OCI-LY1 (cell line): ENCODE data around the gene FCRL3.

Experiments used
- H2AFZ ChIP-seq: fragments of 200-600 bp; sonication (generic), shearing (Covaris generic); 2 replicates; pipeline ENCODE4 v1.6.0; 2014; ENCODE audit warnings: antibody characterized with exemption, mild to moderate bottlenecking, low read length
- H3F3A ChIP-seq: fragments of 200-600 bp; sonication (generic), shearing (Covaris generic); 2 replicates; pipeline ENCODE4 v1.6.0; 2014; ENCODE audit warnings: mild to moderate bottlenecking, antibody characterized with exemption, low read length, moderate library complexity; ENCODE audit not compliant: insufficient read depth
- H3K27ac ChIP-seq: fragments of 200-600 bp; sonication (generic); 2 replicates; pipeline ENCODE4 v1.5.1; 2014; ENCODE audit warnings: low read length, mixed run types, mild to moderate bottlenecking, low read depth; ENCODE audit not compliant: poor library complexity, severe bottlenecking
- H3K27me3 ChIP-seq: fragments of 200-600 bp; sonication (generic); 2 replicates; pipeline ENCODE4 v1.6.0; 2014; ENCODE audit warnings: antibody characterized with exemption, mild to moderate bottlenecking, low read length, moderate library complexity; ENCODE audit not compliant: insufficient read depth
- H3K36me3 ChIP-seq: fragments of 200-600 bp; sonication (generic); 2 replicates; pipeline ENCODE4 v1.6.1; 2014; ENCODE audit warnings: mild to moderate bottlenecking, antibody characterized with exemption, low read length, moderate library complexity, mixed read lengths; ENCODE audit not compliant: insufficient read depth
- H3K4me1 ChIP-seq: fragments of 200-600 bp; sonication (generic); 2 replicates; pipeline ENCODE4 v1.5.1; 2014; ENCODE audit warnings: mild to moderate bottlenecking, low read length, moderate library complexity; ENCODE audit not compliant: insufficient read depth, severe bottlenecking
- H3K4me2 ChIP-seq: fragments of 200-600 bp; sonication (generic), shearing (Covaris generic); 2 replicates; pipeline ENCODE4 v1.6.1; 2014; ENCODE audit warnings: low read length
- H3K4me3 ChIP-seq: fragments of 200-600 bp; sonication (generic); 2 replicates; pipeline ENCODE4 v1.5.1; 2014; ENCODE audit warnings: low read length, low read depth, mild to moderate bottlenecking, mixed read lengths; ENCODE audit not compliant: poor library complexity, severe bottlenecking
- H3K79me2 ChIP-seq: fragments of 200-600 bp; shearing (Covaris generic); 2 replicates; pipeline ENCODE4 v1.6.1; 2016; ENCODE audit warnings: mixed run types, low read length, mixed read lengths; ENCODE audit not compliant: insufficient read depth
- H3K9ac ChIP-seq: fragments of 200-600 bp; sonication (generic), shearing (Covaris generic); 2 replicates; pipeline ENCODE4 v1.6.1; 2014; ENCODE audit warnings: mild to moderate bottlenecking, low read length, mixed read lengths
- H3K9me2 ChIP-seq: fragments of 200-600 bp; sonication (generic), shearing (Covaris generic); 2 replicates; pipeline ENCODE4 v1.6.1; 2014; ENCODE audit warnings: low read depth, mild to moderate bottlenecking, low read length, mixed read lengths
- H3K9me3 ChIP-seq: fragments of 200-600 bp; shearing (Covaris generic); 2 replicates; pipeline ENCODE4 v1.6.1; 2014; ENCODE audit warnings: low read length, mixed read lengths
- H4K20me1 ChIP-seq: fragments of 200-600 bp; sonication (generic), shearing (Covaris generic); 2 replicates; pipeline ENCODE4 v1.6.0; 2016; ENCODE audit warnings: mild to moderate bottlenecking, low read length; ENCODE audit not compliant: insufficient read depth
- EZH2 ChIP-seq: fragments of 200-600 bp; sonication (generic), shearing (Covaris generic); IDR thresholded peaks from 2 replicates; pipeline ENCODE4 v1.8.0; 2017; ENCODE audit warnings: borderline replicate concordance, mixed run types, mild to moderate bottlenecking, antibody characterized with exemption, low read length, moderate library complexity, mixed read lengths
- TF ChIP-seq, protein P1 (sequence below): fragments of 200-600 bp; sonication (generic), shearing (Covaris generic); IDR thresholded peaks from 2 replicates; pipeline ENCODE4 v1.5.1; 2017; ENCODE audit warnings: mild to moderate bottlenecking, antibody characterized with exemption, low read length, moderate library complexity, mixed read lengths

Gene FCRL3

DNA sequence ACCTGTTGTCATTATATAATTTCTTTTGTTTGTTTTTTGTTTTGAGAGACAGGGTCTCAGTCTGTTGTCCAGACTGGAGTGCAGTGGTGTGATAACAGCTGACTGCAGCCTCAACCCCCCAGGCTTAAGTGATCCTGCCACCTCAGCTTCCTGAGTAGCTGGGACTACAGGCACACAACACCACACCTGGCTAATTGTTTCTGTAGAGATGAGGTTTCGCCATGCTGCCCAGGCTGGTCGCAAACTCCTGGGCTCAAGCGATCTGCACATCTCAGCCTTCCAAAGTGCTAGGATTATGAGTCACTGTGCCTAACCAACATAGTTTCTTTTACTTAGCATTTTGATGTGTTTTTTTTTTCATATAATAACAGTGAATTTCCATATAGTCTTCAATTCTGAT lies 52.3 kb downstream of the FCRL3 start:
- TF ChIP-seq EZH2 = no peak
- TF ChIP-seq, protein P1, sequence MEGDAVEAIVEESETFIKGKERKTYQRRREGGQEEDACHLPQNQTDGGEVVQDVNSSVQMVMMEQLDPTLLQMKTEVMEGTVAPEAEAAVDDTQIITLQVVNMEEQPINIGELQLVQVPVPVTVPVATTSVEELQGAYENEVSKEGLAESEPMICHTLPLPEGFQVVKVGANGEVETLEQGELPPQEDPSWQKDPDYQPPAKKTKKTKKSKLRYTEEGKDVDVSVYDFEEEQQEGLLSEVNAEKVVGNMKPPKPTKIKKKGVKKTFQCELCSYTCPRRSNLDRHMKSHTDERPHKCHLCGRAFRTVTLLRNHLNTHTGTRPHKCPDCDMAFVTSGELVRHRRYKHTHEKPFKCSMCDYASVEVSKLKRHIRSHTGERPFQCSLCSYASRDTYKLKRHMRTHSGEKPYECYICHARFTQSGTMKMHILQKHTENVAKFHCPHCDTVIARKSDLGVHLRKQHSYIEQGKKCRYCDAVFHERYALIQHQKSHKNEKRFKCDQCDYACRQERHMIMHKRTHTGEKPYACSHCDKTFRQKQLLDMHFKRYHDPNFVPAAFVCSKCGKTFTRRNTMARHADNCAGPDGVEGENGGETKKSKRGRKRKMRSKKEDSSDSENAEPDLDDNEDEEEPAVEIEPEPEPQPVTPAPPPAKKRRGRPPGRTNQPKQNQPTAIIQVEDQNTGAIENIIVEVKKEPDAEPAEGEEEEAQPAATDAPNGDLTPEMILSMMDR = no peak
- Histone ChIP-seq H3K27me3 (no peaks in the 10 kb centered on the region), H4K20me1 (no peaks in the 10 kb centered on the region)

DNA sequence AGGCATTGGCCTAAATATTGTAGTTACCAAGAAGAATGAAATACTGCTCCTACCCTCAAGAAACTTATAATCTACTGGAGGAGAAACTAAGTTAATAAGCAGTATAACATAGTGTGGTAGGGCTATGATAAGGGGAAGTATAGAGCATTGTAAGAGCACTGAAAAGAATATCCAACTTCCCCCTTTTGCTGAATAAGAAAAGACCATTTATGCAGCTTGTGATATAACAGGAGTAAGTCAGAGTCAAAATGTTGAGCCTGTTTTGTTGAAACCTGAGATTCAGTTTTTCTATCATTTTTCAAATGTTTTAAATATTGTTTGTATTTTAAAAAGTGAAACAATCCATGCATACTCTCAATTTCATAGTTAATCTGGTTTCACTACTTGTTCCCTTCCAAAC lies 54.4 kb downstream of the FCRL3 start:
- no peaks in the 10 kb centered on the region for H4K20me1 ChIP-seq
- no peak overlapping the region for H3K4me3 ChIP-seq
- H3K4me2 ChIP-seq = peak overlapping the region; percentile 38
- peak overlapping the region; percentile 37 for H3K9ac ChIP-seq
- no peaks in the 10 kb centered on the region for H3K9me2 ChIP-seq
- H3K9me3 ChIP-seq = no peaks in the 10 kb centered on the region
- peak overlapping the region; percentile 68 for H3K27ac ChIP-seq
- TF ChIP-seq EZH2 = no peak
- TF ChIP-seq, protein P1 = no peak
- no peaks in the 10 kb centered on the region for H3K36me3 ChIP-seq
- peak overlapping the region; percentile 27; the same call in 1 of the 2 replicates for H2AFZ ChIP-seq
- no peaks in the 10 kb centered on the region for H3F3A ChIP-seq
- H3K4me1 ChIP-seq = peaks cover 65% of the 10 kb centered on the region
- no peaks in the 10 kb centered on the region for H3K79me2 ChIP-seq
- H3K27me3 ChIP-seq = no peaks in the 10 kb centered on the region

More for the DNA sequence above, 52.3 kb downstream of the FCRL3 start:
- no peak overlapping the region for H3K9ac ChIP-seq
- H3K79me2 ChIP-seq = no peaks in the 10 kb centered on the region
- no peaks in the 10 kb centered on the region for H3K9me3 ChIP-seq
- H2AFZ ChIP-seq = no peak overlapping the region
- peak overlapping the region; percentile 65 for H3K27ac ChIP-seq
- no peaks in the 10 kb centered on the region for H3K36me3 ChIP-seq
- no peak overlapping the region for H3K4me2 ChIP-seq
- peaks cover 80% of the 10 kb centered on the region for H3K4me1 ChIP-seq
- H3K4me3 ChIP-seq = no peak overlapping the region
- no peaks in the 10 kb centered on the region for H3F3A ChIP-seq
- no peaks in the 10 kb centered on the region for H3K9me2 ChIP-seq

DNA sequence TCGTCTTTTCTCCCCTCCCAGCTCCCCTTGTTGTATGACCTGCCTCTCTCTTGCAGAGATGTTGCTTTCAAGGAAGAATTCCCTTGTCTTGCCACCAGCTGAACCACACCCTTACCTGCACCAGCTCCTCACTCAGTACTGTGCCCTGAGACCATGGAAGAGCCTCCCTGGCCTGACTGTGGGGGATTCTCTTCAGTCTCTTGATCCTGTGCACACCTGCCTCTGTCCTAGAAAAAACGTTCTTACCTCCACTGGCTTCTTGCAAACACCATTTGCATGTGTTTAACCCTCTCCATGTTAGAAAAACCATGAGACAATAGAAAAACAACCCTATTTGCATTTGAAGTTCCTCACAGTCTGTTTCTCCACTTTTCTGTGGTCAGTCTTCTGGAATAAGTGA lies 59.4 kb downstream of the FCRL3 start:
- no peak overlapping the region; the same call in 1 of the 2 replicates for H3K9ac ChIP-seq
- no peaks in the 10 kb centered on the region for H3K9me2 ChIP-seq
- TF ChIP-seq, protein P1 = no peak
- TF ChIP-seq EZH2 = no peak
- H3K27ac ChIP-seq = peak overlapping the region; percentile 72
- no peaks in the 10 kb centered on the region for H4K20me1 ChIP-seq
- H2AFZ ChIP-seq = no peak overlapping the region
- H3K79me2 ChIP-seq = no peaks in the 10 kb centered on the region
- peaks cover 42% of the 10 kb centered on the region for H3K4me1 ChIP-seq
- H3F3A ChIP-seq = no peaks in the 10 kb centered on the region
- no peaks in the 10 kb centered on the region for H3K36me3 ChIP-seq
- H3K27me3 ChIP-seq = no peaks in the 10 kb centered on the region
- H3K4me2 ChIP-seq = peak overlapping the region; percentile 36; the same call in 1 of the 2 replicates
- no peaks in the 10 kb centered on the region for H3K9me3 ChIP-seq
- peak overlapping the region; percentile 14 for H3K4me3 ChIP-seq
